GM12872 (cell line): ENCODE results near the gene SIAH1.

Experiments used
- CTCF ChIP-seq: IDR thresholded peaks from 3 replicates; pipeline ENCODE4 v1.5.1; 2011; ENCODE audit warnings: low read depth, mild to moderate bottlenecking, low read length, moderate library complexity; ENCODE audit not compliant: insufficient read depth

Gene SIAH1

GRCh38 chr16:48366165-48367093 is 18.8 kb downstream of the SIAH1 start:
- no peak for TF ChIP-seq CTCF

DNA sequence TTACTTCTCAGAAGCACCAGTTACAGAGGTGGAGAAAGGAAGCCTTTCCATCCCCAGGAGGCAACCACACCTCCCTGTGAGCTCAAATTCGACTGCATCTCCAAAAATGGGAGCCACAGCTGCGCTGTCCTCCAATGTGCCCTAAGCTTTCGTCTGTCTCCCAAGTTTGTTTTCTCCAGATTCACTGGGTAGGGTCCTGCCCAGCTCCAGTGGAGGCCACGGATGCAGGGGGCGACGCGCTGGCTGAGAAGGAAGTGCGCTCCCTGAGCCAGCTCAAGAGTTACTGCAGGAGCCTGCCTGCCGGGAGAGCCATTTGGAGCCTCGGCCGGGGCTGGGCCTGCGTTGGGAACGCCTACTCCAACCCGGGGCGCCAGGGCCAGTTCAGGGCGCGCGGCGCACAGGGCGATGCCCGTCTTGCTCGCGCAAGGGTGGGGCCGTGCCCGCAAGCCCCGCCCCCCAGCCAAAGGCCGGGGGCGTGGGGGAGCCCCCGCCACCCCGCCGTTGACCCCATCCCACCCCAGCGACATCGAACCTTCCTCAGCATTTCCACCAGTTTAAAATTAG is 19.5 kb downstream of the SIAH1 start:
- TF ChIP-seq CTCF, result no peak

GRCh38 chr16:48365025-48365600 is 20.1 kb downstream of the SIAH1 start:
- no peak for TF ChIP-seq CTCF

DNA sequence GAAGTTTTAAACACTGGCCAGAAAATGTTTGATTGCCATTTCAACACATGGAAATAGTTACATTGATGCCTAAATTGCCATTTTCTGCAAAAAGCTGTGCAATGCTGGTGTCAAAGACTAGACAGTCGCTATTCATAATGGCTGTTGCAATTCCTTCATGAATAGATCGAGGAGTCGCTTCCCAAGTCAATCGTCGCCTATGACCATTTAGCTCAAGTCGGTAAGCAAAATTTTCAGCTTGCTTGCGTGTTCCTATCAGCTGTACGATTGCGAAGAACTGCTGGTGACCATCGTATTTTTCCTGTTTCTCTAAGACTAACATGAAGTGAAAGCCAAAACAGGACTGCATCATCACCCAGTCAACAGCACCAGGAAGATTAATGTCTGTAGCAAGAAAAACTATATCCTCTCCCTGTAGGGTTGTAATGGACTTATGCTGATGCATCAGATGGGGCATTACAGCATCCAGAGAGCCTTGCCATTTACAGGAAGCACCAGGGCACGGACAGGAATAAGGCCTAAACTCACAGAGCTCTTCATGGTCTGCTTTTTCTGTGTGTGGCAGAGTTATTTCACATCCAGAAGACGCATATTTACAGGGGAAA is 23.6 kb downstream of the SIAH1 start:
- no peak for TF ChIP-seq CTCF

DNA sequence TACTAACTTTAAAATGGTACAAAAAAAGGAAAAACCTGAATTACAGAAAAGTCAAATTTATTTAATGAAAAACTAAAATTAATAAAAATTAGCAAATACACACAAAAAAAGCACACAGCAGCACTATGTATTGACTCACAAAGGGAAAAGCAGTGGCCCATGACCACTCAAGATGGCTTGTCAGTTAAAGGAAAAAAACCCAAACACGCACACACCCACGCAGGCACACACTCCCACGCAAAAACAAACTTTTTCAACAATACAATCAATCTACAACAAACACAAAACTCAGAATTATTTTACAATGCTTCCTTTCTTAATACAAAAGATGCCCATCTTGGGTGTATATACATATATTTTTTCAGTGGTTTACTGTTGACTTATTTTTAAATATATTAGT is 24.2 kb downstream of the SIAH1 start:
- no peak for TF ChIP-seq CTCF

DNA sequence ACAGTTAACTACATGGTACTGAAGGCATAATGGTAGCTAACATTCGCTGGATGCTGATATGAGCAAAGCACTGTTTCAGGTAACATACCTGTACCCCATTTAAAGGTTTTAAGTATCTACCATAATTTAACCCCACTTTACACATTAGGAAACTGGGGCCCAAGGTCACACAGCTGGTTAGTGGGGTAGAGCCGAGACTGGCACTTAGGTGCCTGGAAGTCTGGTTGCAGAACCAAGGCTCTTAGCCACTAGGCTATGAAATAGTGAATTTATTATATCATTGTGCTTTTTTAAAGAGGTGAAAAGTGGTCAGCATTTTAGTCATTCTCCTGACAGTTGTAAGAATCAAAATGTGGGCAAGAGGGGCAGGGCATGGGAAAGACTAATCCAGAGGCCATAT is 25.2 kb downstream of the SIAH1 start:
- TF ChIP-seq CTCF, result no peak

- no peak for TF ChIP-seq CTCF
These were observed 26.8 kb downstream of the SIAH1 start for GRCh38 chr16:48358419-48358818.
